NOMO-1 (cell line): ENCODE measurements around the gene CNBD2.
A peak's percentile ranks its signal among the peaks of the same experiment; 100 is the strongest.
"Not testable (repeated sequence)": the region's sequence is repeated elsewhere in the genome, so short reads cannot be mapped to it uniquely, and the experiment has no call there.

Experiments used
- DNase-seq, 2 experiments: peaks; one replicate each; lab custom pipeline; 2025; ENCODE audit not compliant: unreplicated experiment in 2 of 2; lab: John Stamatoyannopoulos, UW

Gene CNBD2

GRCh38 chr20:35967979-35968640 lies at the start of gene CNBD2:
CNBD2 (plus strand) TSS chr20:35968590; CDS start chr20:35968763, 173 bp downstream.
- no peak for DNase-seq

- no peak for DNase-seq
These were observed 47.9 kb upstream of the CNBD2 start for GRCh38 chr20:35920523-35920922.

- DNase-seq: no peak
These were observed 39.1 kb upstream of the CNBD2 start for GRCh38 chr20:35929301-35929700.

GRCh38 chr20:35934050-35934449 lies 34.3 kb upstream of the CNBD2 start:
- DNase-seq: no peak

GRCh38 chr20:35939264-35939663 lies 29.1 kb upstream of the CNBD2 start:
- no peak for DNase-seq

- DNase-seq: no peak
These were observed 26.8 kb upstream of the CNBD2 start for GRCh38 chr20:35941620-35942019.

GRCh38 chr20:35942243-35942642 lies 26.1 kb upstream of the CNBD2 start:
- no peak for DNase-seq

- peak in 1 of 2 experiments; percentile 9 for DNase-seq
These were observed 20.9 kb upstream of the CNBD2 start for GRCh38 chr20:35947489-35947888.

- DNase-seq: no peak
These were observed 20.5 kb upstream of the CNBD2 start for GRCh38 chr20:35947907-35948306.

GRCh38 chr20:35950093-35950492 lies 18.3 kb upstream of the CNBD2 start:
- DNase-seq: no peak

- DNase-seq: not testable (repeated sequence)
These were observed 16.3 kb upstream of the CNBD2 start for GRCh38 chr20:35952080-35952479.

GRCh38 chr20:35952480-35953386 lies 15.7 kb upstream of the CNBD2 start:
- peak; percentile 86 to 96 for DNase-seq

GRCh38 chr20:35953387-35954199 lies 14.8 kb upstream of the CNBD2 start:
- DNase-seq: no peak

- DNase-seq: peak; percentile 93 to 97
These were observed 14.0 kb upstream of the CNBD2 start, which contains the start of gene SCAND1 for GRCh38 chr20:35954200-35954906. SCAND1 (minus strand) TSS chr20:35954502; CDS start chr20:35954284, 218 bp downstream.

- peak in 1 of 2 experiments; percentile 48 for DNase-seq
These were observed 13.5 kb upstream of the CNBD2 start for GRCh38 chr20:35954907-35955251.

GRCh38 chr20:35956616-35957015 lies 11.8 kb upstream of the CNBD2 start:
- no peak for DNase-seq

- not testable (repeated sequence) for DNase-seq
These were observed 9.1 kb upstream of the CNBD2 start for GRCh38 chr20:35959291-35959690.

- no peak for DNase-seq
These were observed 4.5 kb upstream of the CNBD2 start for GRCh38 chr20:35963878-35964277.

- DNase-seq: no peak
These were observed 540 bp downstream of the CNBD2 start for GRCh38 chr20:35968930-35969329.

- no peak for DNase-seq
These were observed 3.6 kb downstream of the CNBD2 start for GRCh38 chr20:35971981-35972380.
